BJ (cell line): ENCODE measurements around the gene WFDC12. TPM values are rescaled to one million over a fixed set of nuclear protein-coding genes. Genes with fewer than 3 reads are reported as not detected.

Experiments used
- CTCF ChIA-PET: fragments of 350-600 bp; formaldehyde crosslinking; extraction: SDS; loops from one replicate; lab custom pipeline; 2021; ENCODE audit warnings: antibody characterized with exemption, inconsistent platforms; lab: Yijun Ruan, JAX
- POLR2A ChIA-PET: fragments of 300-600 bp; sonication (Branson Sonifier 250); formaldehyde crosslinking; extraction: SDS; loops from one replicate; lab custom pipeline; 2021; ENCODE audit warnings: antibody characterized with exemption; lab: Charles Lee
- DNase-seq: peaks from one replicate; pipeline ENCODE4 v3.0.0-alpha.2; 2011; ENCODE audit warnings: low read depth
- H3K27me3 ChIP-seq: 2 replicates; pipeline ENCODE4 v1.6.0; 2011; ENCODE audit warnings: low read length; ENCODE audit not compliant: control insufficient read depth, insufficient read depth
- H3K36me3 ChIP-seq: 2 replicates; pipeline ENCODE4 v1.5.1; 2011; ENCODE audit warnings: low read length; ENCODE audit not compliant: control insufficient read depth, insufficient read depth
- H3K4me3 ChIP-seq: 2 replicates; pipeline ENCODE4 v1.5.1; 2011; ENCODE audit warnings: low read depth, mild to moderate bottlenecking, control low read depth, low read length
- polyA plus RNA-seq: library from polyadenylated mRNA; depleted of rRNA; stranded (reverse); fragments of >200 nt; gene quantifications from 2 replicates; pipeline ENCODE4 v1.2.3, GENCODE V29; 2011
- TF ChIP-seq, protein P1 (sequence below): IDR thresholded peaks from 2 replicates; pipeline ENCODE4 v1.5.1; 2011; ENCODE audit warnings: low read depth, mild to moderate bottlenecking, control low read depth, inconsistent platforms, low read length, moderate library complexity; ENCODE audit not compliant: insufficient read depth

The WFDC12 gene
- polyA plus RNA-seq, 1 experiment, result not detected

DNA sequence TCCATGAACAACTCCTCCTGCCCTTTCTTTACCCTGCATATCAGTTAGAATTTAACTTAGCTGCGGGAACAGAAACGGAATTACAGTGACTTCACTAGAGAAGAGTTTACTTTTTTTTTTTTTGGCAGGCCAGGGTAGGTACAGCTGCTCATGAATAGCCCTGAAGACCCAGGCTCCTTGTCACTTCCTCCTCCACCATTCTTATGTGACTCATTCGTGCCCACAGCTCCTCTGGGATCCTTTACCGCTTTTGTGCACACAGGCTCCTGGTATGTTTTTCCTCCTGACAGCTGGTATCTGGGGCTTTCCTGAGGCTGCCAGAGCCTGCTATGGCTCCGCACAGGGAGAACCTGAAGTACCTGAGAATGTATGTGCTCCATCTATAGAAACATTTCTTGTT, 19.5 kb downstream of the WFDC12 start:
- H3K36me3 ChIP-seq, result no peaks in the 10 kb centered on the region
- no peak for DNase-seq
- POLR2A ChIA-PET, result no interaction called here
- CTCF ChIA-PET, result interaction anchor here (0.8 to 4.8 kb wide), 5 partner anchors 8 to 189 kb away, joined by 4 to 46 read pairs (median 9); no protein-coding TSS in a partner anchor
- TF ChIP-seq, protein P1, sequence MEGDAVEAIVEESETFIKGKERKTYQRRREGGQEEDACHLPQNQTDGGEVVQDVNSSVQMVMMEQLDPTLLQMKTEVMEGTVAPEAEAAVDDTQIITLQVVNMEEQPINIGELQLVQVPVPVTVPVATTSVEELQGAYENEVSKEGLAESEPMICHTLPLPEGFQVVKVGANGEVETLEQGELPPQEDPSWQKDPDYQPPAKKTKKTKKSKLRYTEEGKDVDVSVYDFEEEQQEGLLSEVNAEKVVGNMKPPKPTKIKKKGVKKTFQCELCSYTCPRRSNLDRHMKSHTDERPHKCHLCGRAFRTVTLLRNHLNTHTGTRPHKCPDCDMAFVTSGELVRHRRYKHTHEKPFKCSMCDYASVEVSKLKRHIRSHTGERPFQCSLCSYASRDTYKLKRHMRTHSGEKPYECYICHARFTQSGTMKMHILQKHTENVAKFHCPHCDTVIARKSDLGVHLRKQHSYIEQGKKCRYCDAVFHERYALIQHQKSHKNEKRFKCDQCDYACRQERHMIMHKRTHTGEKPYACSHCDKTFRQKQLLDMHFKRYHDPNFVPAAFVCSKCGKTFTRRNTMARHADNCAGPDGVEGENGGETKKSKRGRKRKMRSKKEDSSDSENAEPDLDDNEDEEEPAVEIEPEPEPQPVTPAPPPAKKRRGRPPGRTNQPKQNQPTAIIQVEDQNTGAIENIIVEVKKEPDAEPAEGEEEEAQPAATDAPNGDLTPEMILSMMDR, result no peak
- H3K27me3 ChIP-seq, result peaks cover under 1% of the 10 kb centered on the region; the same call in 1 of the 2 replicates
- no peak overlapping the region for H3K4me3 ChIP-seq

DNA sequence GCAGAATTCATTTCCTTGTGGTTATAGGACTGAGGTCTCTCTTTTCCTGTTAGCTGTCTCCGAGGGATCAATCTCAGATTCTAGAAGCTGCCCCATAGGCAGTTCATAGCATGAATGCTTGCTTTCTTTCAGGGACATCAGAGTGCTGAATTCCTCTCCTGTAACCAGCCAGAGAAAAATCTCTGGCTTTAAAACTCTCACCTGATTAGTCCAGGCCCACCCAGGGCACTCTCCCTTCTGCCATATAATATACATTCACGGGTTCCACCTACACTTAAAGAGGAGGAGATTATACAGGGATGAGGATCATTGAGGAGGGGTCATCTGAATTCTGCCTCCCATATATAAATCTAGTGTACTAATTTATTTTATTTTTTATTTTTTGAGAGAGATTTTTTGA, 21.2 kb downstream of the WFDC12 start:
- ChIA-PET CTCF (interaction anchor here (1.8 to 2.3 kb wide), 2 partner anchors 9 to 59 kb away, joined by 7 read pairs; no protein-coding TSS in a partner anchor), POLR2A (no interaction called here)
- no peaks in the 10 kb centered on the region for H3K36me3 ChIP-seq
- no peak overlapping the region for H3K4me3 ChIP-seq
- TF ChIP-seq, protein P1, result no peak
- DNase-seq, result no peak
- peaks cover 2% of the 10 kb centered on the region; the same call in 1 of the 2 replicates for H3K27me3 ChIP-seq

DNA sequence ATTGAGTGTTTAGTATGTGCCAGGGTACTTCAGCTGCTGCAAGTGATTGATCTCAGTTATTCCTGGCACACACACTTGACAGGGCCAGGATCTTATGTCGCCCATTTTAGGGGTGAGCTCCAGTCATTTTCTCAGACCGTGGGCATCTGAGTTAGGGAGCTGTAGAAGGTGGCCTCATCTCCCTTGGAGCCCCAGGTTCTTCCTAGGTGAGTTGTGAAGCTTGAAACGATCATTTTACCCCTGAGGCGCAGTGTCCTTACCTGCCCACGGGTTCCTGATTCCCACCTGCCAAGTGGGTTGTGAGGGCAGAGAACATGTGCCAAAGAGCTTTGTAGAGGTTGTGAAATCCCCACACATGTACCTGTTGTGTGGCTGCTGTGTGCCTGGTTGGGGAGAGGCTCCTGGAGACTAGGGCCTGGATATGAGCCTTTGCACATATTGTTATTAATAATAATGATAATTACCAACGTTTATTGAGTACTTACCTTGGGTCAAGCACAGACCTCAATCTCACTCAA, 22.9 kb downstream of the WFDC12 start:
- CTCF ChIA-PET, result interaction anchor here (3.5 to 15.9 kb wide), 3 partner anchors 10 to 191 kb away, joined by 32 to 407 read pairs (median 78); no protein-coding TSS in a partner anchor
- no peak overlapping the region for H3K4me3 ChIP-seq

DNA sequence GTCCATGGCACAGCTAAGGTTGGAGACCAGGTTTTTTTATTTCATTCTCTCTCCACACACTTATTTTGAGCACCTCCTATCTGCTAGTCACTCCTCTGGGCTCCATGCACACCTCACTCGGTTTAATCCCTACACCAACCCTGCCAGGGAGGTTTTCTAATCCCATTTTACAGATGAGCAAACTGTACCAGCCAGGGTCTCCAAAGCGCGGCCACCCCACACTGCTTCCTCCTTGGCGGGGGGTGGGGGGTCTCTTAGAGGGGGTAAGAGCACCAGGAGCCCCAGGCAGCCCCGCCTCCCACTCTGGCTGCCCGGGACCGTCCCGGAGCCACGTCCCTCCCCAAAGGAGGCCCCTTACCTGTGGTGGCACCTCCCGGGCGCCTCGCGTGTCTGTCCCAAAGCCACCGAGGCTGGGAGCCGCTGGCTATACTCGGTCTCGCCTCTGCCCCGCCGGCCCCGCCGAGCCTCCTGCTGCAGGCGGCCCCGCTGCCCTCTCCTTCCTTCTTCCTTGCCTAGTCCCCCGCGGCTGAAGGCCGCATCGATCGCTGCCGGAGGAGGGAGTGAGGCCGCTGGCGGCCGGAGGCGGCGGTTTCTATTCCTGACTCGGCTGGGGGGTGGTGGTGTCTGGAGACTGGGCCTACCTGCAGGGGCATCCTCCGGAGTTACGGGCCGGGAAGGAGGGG, 23.6 kb downstream of the WFDC12 start, which contains the start of gene KCNS1:
TSS of gene KCNS1 (minus strand) at position 565 of the 683 bp plus-strand sequence. CDS start 1,891 bp downstream, outside the sequence.
- CTCF ChIA-PET, result interaction anchor here (2.8 to 15.9 kb wide), 4 partner anchors 11 to 192 kb away, joined by 12 to 407 read pairs (median 55); no protein-coding TSS in a partner anchor
- POLR2A ChIA-PET, result no interaction called here
- Histone ChIP-seq H3K36me3 (no peaks in the 10 kb centered on the region), H3K4me3 (no peak within 1 kb of the TSS), H3K27me3 (peaks cover 2% of the 10 kb centered on the region; the same call in 1 of the 2 replicates)
- TF ChIP-seq, protein P1, result no peak
- no peak for DNase-seq

More for the DNA sequence above, 22.9 kb downstream of the WFDC12 start:
- POLR2A ChIA-PET, result no interaction called here
- peaks cover 2% of the 10 kb centered on the region; the same call in 1 of the 2 replicates for H3K27me3 ChIP-seq
- TF ChIP-seq, protein P1, result no peak
- no peaks in the 10 kb centered on the region for H3K36me3 ChIP-seq
- no peak for DNase-seq
